Subcutaneous adipose tissue (tissue), 4 donors: ENCODE measurements around the gene CCDC116. TPM values are rescaled to one million over a fixed set of nuclear protein-coding genes. Genes with fewer than 3 reads are reported as not detected.

ENCODE experiments used
- total RNA-seq, 4 donors: library from RNA; depleted of rRNA; stranded (reverse); fragments of >200 nt; gene quantifications; one replicate each; pipeline ENCODE4 v1.1.0, GENCODE V29; 2016
- TF ChIP-seq, protein P1 (sequence below): fragments of 450-650 bp; IDR thresholded peaks from one replicate; pipeline ENCODE4 v1.5.1; 2016; ENCODE audit warnings: low read depth, mild to moderate bottlenecking, control low read depth, antibody characterized with exemption, moderate library complexity

CCDC116 gene
- total RNA-seq, 4 donors from 2014 or later, result 0.22 to 1.1 TPM; not detected in 2

DNA sequence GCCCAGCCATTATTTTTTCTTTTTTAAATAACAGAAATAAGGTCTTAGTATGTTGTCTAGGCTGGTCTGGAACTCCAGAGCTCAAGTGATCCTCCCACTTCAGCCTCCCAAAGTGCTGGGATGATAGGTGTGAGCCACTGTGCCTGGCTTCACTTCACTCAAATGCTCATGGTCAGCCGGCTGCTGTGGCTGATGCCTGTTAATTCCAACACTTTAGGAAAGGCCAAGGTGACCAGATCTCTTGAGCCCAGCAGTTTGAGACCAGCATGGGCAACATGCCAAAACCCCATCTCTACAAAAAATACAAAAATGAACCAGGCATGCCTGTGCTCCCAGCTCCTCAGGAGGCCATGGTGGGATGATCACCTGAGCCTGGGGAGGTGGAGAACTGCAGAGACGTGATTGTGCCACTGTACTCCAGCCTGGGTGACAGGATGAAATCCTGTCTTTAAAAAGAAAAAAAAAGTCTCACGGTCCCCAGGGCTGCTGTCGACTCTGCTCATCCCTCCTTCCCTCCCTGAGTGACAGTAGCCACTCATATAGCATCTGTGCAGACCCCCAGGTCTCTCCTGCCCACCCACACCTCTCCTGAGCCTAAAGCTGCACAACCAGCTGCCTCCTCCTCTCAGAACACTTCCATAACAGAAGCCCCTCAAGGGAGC, 6.4 kb upstream of the CCDC116 start:
- TF ChIP-seq, protein P1, sequence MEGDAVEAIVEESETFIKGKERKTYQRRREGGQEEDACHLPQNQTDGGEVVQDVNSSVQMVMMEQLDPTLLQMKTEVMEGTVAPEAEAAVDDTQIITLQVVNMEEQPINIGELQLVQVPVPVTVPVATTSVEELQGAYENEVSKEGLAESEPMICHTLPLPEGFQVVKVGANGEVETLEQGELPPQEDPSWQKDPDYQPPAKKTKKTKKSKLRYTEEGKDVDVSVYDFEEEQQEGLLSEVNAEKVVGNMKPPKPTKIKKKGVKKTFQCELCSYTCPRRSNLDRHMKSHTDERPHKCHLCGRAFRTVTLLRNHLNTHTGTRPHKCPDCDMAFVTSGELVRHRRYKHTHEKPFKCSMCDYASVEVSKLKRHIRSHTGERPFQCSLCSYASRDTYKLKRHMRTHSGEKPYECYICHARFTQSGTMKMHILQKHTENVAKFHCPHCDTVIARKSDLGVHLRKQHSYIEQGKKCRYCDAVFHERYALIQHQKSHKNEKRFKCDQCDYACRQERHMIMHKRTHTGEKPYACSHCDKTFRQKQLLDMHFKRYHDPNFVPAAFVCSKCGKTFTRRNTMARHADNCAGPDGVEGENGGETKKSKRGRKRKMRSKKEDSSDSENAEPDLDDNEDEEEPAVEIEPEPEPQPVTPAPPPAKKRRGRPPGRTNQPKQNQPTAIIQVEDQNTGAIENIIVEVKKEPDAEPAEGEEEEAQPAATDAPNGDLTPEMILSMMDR, result no peak

DNA sequence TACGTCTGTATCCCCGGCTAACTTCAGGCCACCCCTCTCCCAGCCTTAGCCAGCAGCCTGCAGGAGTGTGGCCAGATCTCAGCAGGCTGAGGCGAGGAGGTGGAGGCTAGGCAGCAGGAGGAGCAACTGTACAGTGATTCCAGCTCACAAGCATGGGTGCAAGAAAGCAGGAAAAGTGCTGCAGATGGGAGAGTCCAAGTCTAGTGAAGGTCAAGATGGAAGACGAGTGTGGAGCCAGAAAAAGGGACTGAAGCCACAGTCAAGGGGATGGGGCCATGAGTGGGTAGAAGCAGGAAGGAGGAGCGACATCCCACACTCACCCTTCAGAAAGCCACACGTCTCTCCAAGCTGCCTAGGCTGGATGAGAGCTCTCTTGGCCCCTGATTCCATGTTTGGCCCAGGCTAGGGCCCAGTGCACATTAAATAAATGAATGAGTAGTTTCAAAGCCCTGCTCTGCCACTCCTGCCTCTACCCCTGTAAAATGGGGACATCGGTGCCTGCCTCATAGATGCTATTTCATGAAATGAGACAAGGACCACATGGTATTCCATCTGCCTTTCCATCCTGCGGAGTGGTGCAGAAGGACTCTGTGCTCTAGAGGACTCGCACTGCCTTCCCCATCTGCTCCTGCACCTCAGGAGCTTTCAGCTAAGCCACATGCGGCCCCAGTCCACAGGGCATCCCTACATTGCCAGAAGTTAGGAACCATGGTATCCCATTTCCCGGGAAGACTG, 5.7 kb upstream of the CCDC116 start:
- TF ChIP-seq, protein P1, result no peak

DNA sequence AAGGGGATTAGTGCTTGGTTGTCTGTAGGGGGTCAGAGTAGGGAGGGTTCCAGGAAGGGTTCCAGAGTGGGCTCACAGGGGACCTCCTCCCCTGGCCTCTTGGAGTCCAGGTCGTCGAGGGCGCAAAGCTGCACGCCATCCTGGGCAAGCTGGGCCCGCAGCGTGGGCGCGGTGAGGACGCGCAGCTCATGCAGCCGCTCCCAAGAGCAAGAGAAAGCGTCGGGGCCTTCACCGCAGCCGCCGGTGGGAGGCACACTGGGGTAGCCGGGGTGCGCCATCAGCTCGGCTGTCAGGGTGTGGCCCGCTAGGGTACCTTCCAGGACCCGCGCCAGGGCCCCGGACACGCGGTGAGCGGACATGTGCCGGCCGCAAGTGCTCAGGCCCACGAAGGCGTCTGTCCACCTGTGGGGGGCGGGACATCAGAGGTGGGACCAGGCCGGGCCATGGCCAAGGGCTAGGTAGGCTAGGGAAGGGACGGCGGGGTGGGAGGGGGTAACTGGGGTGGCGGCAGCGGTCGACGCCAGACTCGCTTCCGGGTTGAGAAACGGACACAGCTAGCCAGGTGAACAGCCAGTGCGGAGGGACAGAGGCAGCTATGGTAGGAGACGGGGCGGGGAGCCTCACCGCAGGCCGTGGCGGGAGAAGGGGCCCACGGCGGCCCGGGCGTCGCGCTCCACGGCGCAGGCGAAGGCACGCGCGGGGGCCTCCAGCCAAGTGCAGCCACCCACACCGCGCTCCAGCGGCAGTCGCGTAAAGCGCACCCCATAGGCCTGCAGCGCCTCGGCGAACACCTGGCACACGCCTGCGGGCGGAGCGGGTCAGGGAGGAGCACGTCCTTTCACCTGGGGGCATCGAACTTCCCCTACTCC, 3.9 kb upstream of the CCDC116 start:
- TF ChIP-seq, protein P1, result no peak

DNA sequence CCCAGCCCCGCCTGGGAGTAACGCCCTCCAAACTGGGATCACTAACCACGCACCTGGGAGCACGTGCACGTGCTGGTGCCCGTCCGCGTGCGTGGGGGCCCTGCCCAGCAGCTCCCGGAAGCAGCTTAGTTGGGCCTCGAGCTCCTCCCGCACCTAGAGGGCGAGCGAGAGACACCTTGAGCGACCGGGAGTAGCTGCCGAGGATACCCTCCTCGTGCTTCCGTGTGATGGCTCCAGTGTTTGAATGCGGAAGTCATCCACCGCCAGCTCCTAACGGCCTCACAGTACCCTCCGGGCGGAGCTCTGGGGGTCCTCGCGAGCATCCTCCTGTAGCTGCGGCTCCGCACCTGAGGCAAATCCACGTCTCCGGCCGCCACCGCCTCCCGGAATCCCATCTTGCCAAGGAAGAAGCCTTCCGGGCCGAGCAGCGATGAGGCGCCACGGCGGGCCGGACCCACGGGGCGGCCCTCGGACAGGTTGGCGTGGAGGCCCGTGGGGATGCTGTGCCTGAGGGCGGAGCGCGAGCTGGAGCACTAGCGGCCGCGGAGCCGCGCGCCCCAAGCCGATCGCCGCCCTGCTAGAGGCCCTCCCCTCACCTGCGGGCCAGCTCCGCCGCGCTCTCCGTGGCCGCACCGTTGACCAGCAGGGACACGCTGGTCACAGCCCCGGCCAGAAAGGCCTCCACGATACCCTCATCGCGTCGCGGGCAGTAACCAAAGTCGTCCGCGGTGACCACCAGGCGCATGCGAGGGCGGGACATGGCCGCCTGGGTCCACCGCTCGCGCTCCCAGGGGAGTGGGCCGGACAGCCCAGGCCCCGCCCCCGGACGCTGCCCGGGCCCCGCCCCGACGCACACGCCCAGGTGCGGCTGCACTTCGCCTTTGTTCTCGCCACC, 3.1 kb upstream of the CCDC116 start, which contains the start of gene YDJC:
Gene YDJC, minus strand, starts transcription at position 768 of the 895 bp plus-strand sequence. Its CDS starts 8 bp downstream, at position 760.
- TF ChIP-seq, protein P1, result no peak

DNA sequence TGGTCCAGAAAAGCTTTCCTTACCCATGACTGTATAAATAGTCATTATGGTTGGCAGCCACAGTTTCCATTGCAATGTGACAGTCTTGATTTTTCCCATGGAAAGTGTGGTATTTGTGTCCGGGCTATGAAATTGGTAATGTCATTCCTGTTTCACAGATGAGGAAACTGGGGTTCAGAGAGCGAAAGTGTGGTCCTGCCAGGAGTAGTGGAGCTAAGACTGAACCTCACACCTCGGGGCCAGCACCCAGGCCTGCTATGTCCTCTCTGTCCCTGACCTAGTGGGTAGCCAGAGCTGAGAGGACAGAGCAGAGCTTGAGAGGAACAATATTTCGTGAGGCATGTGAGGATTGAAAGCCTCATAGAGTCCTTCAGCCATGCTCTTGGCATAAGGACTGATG, 1.5 kb upstream of the CCDC116 start:
- TF ChIP-seq, protein P1, result no peak

DNA sequence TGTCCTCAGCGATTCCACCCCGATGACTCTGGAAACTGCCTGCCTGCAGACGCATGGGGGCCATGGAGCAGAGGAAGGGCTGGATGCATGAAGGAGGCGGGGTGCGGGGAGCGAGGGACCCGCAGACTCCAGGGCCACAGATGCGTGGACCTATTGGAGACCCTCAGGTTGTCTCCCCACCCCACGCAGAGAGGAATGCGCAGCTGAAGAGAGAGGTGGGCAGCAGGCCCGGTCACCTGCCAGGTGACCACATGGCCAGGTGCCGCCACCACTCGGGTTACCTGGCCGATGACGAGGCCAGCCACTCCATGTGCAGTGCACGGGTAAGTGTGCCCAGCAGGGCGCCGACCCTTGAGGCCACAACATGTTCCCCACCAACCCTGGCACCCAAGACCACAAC, 371 bp downstream of the CCDC116 start:
- TF ChIP-seq, protein P1, result no peak
